ENCODE data around the gene IGSF8.

IGSF8 gene

GRCh38 chr1:160068225-160068624 is 30.2 kb downstream of the IGSF8 start:
- no peak for DNase-seq (ENCODE audit: low read depth in 2 of 2)
- no peak overlapping the region for H3K4me3 ChIP-seq (replicated peaks in 1 of 2; ENCODE audit: low read depth in 2 of 2, low read length in 2 of 2)
- TF ChIP-seq CTCF (IDR thresholded peaks at IDR 0.05; ENCODE audit: low read depth, low read length): no peak

- no peak overlapping the region for H3K4me3 ChIP-seq (replicated peaks in 1 of 2; ENCODE audit: low read depth in 2 of 2, low read length in 2 of 2)
- TF ChIP-seq CTCF (IDR thresholded peaks at IDR 0.05; ENCODE audit: low read depth, low read length): no peak
- DNase-seq (ENCODE audit: low read depth in 2 of 2): no peak
Observed at GRCh38 chr1:160066829-160067745, 31.3 kb downstream of the IGSF8 start.

- no peak for DNase-seq (ENCODE audit: low read depth in 2 of 2)
- TF ChIP-seq CTCF (IDR thresholded peaks at IDR 0.05; ENCODE audit: low read depth, low read length): no peak
- H3K4me3 ChIP-seq (replicated peaks in 1 of 2; ENCODE audit: low read depth in 2 of 2, low read length in 2 of 2): no peak overlapping the region
Observed at GRCh38 chr1:160064746-160065145, 33.7 kb downstream of the IGSF8 start.

- H3K4me3 ChIP-seq (replicated peaks in 1 of 2; ENCODE audit: low read depth in 2 of 2, low read length in 2 of 2): no peak overlapping the region
- no peak for TF ChIP-seq CTCF (IDR thresholded peaks at IDR 0.05; ENCODE audit: low read depth, low read length)
- no peak for DNase-seq (ENCODE audit: low read depth in 2 of 2)
Observed at GRCh38 chr1:160064164-160064563, 34.3 kb downstream of the IGSF8 start.

DNA sequence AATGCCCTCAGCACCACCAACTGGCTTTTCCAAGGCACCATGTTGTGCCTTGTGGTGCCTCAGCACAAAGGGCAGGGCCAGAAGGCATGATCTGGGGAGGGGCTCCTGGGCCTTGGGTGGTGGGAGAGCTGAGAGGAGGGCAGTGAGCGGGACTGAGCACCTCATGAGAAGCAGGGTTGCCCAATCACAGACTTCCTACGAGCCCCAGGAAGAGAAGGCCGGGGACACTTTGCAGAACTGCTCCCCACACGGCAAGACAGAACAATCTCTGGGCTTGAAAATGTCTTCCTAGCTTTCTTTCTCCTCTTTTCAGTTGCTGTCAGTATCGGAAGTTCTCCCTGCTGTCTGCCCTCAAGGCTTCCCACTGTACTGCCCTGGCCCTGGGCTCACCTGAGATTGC is 35.2 kb downstream of the IGSF8 start:
- TF ChIP-seq CTCF (IDR thresholded peaks at IDR 0.05; ENCODE audit: low read depth, low read length): no peak
- no peak for DNase-seq (ENCODE audit: low read depth in 2 of 2)
- H3K4me3 ChIP-seq (replicated peaks in 1 of 2; ENCODE audit: low read depth in 2 of 2, low read length in 2 of 2): no peak overlapping the region

- DNase-seq (ENCODE audit: low read depth in 2 of 2): no peak
- no peak for TF ChIP-seq CTCF (IDR thresholded peaks at IDR 0.05; ENCODE audit: low read depth, low read length)
- no peak overlapping the region for H3K4me3 ChIP-seq (replicated peaks in 1 of 2; ENCODE audit: low read depth in 2 of 2, low read length in 2 of 2)
Observed at GRCh38 chr1:160062230-160062532, 36.2 kb downstream of the IGSF8 start.

Data from cardiac fibroblast (primary cell).